Measurements from ENCODE around the gene COL27A1. TPM values are rescaled to one million over a fixed set of nuclear protein-coding genes. Genes with fewer than 3 reads are reported as not detected.

Gene COL27A1
- total RNA-seq, 1 experiment from 2014 or later = 37.0 TPM

- Histone ChIP-seq H3K4me3 (ENCODE audit: low read depth, low read length, poor library complexity, severe bottlenecking) (no peak overlapping the region), H3K9me3 (ENCODE audit: low read depth, low read length, poor library complexity, severe bottlenecking) (no peaks in the 10 kb centered on the region), H3K27me3 (replicated peaks; ENCODE audit: insufficient read depth, low read depth, low read length, poor library complexity) (peaks cover 14% of the 10 kb centered on the region), H3K27ac (ENCODE audit: low read depth, low read length, poor library complexity, severe bottlenecking) (no peak overlapping the region), H3K4me1 (ENCODE audit: insufficient read depth, low read length, poor library complexity, severe bottlenecking) (no peaks in the 10 kb centered on the region), H3K36me3 (ENCODE audit: insufficient read depth, low read length, poor library complexity, severe bottlenecking) (no peaks in the 10 kb centered on the region)
- DNase-seq (ENCODE audit: low spot score) = no peak
- ChIA-PET CTCF (no interaction called here), POLR2A (ENCODE audit: low non-redundant PET) (no interaction called here)
- BruUV-seq (replicated peaks) = no TSS peak
- intact Hi-C loops (cut with micrococcal nuclease; ENCODE audit: unreplicated experiment) = no loop called here
- TF ChIP-seq CTCF (conservative IDR thresholded peaks at IDR 0.05; ENCODE audit: low read depth, low read length) = no peak
- TF ChIP-seq EZH2 (IDR thresholded peaks at IDR 0.05; ENCODE audit: borderline replicate concordance, low read depth, low read length, poor library complexity, severe bottlenecking) = no peak
These were observed 39.6 kb upstream of the COL27A1 start for GRCh38 chr9:114115654-114116125.

GRCh38 chr9:114116126-114116747 lies 39.1 kb upstream of the COL27A1 start:
- Histone ChIP-seq H3K36me3 (ENCODE audit: insufficient read depth, low read length, poor library complexity, severe bottlenecking) (no peaks in the 10 kb centered on the region), H3K4me1 (ENCODE audit: insufficient read depth, low read length, poor library complexity, severe bottlenecking) (no peaks in the 10 kb centered on the region), H3K27ac (ENCODE audit: low read depth, low read length, poor library complexity, severe bottlenecking) (no peak overlapping the region), H3K9me3 (ENCODE audit: low read depth, low read length, poor library complexity, severe bottlenecking) (no peaks in the 10 kb centered on the region), H3K27me3 (replicated peaks; ENCODE audit: insufficient read depth, low read depth, low read length, poor library complexity) (peaks cover 14% of the 10 kb centered on the region), H3K4me3 (ENCODE audit: low read depth, low read length, poor library complexity, severe bottlenecking) (no peak overlapping the region)
- ChIA-PET CTCF (no interaction called here), POLR2A (ENCODE audit: low non-redundant PET) (no interaction called here)
- no peak for TF ChIP-seq EZH2 (IDR thresholded peaks at IDR 0.05; ENCODE audit: borderline replicate concordance, low read depth, low read length, poor library complexity, severe bottlenecking)
- no peak for TF ChIP-seq CTCF (conservative IDR thresholded peaks at IDR 0.05; ENCODE audit: low read depth, low read length)
- intact Hi-C loops (cut with micrococcal nuclease; ENCODE audit: unreplicated experiment) = no loop called here
- no peak for DNase-seq (ENCODE audit: low spot score)
- no TSS peak for BruUV-seq (replicated peaks)

GRCh38 chr9:114117614-114117995 lies 37.7 kb upstream of the COL27A1 start:
- Histone ChIP-seq H3K9me3 (ENCODE audit: low read depth, low read length, poor library complexity, severe bottlenecking) (no peaks in the 10 kb centered on the region), H3K36me3 (ENCODE audit: insufficient read depth, low read length, poor library complexity, severe bottlenecking) (no peaks in the 10 kb centered on the region), H3K27me3 (replicated peaks; ENCODE audit: insufficient read depth, low read depth, low read length, poor library complexity) (peaks cover 9% of the 10 kb centered on the region), H3K4me3 (ENCODE audit: low read depth, low read length, poor library complexity, severe bottlenecking) (no peak overlapping the region), H3K27ac (ENCODE audit: low read depth, low read length, poor library complexity, severe bottlenecking) (no peak overlapping the region), H3K4me1 (ENCODE audit: insufficient read depth, low read length, poor library complexity, severe bottlenecking) (no peaks in the 10 kb centered on the region)
- ChIA-PET CTCF (no interaction called here), POLR2A (ENCODE audit: low non-redundant PET) (no interaction called here)
- intact Hi-C loops (cut with micrococcal nuclease; ENCODE audit: unreplicated experiment) = no loop called here
- no peak for DNase-seq (ENCODE audit: low spot score)
- no TSS peak for BruUV-seq (replicated peaks)
- TF ChIP-seq EZH2 (IDR thresholded peaks at IDR 0.05; ENCODE audit: borderline replicate concordance, low read depth, low read length, poor library complexity, severe bottlenecking) (no peak), CTCF (conservative IDR thresholded peaks at IDR 0.05; ENCODE audit: low read depth, low read length) (no peak)

Measured in A673 (cell line).